K562 (cell line): Measurements from ENCODE around the gene WWP2. TPM values are rescaled to one million over a fixed set of nuclear protein-coding genes. Genes with fewer than 3 reads are reported as not detected.

ENCODE experiments used
- ATAC-seq: fragments of 200-7000 bp; cut with Tn5 transposase; 3 replicates; pipeline ENCODE4 v1.9.1; 2020; ENCODE audit warnings: moderate library complexity
- BruUV-seq: library from RNA; stranded (reverse); fragments of 400-500 nt; replicated peaks from 2 replicates; lab custom pipeline; 2021; lab: Mats Ljungman, UMichigan
- CTCF ChIA-PET: fragments of 300-600 bp; formaldehyde crosslinking; extraction: SDS; loops from one replicate; lab custom pipeline; 2021; ENCODE audit warnings: low intra/inter-chr PET ratio; lab: Yijun Ruan, JAX
- POLR2A ChIA-PET: fragments of 300-600, 350-650 bp; sonication (Branson Sonifier 250); formaldehyde crosslinking; extraction: SDS; loops from one replicate; lab custom pipeline; 2021; ENCODE audit warnings: antibody characterized with exemption, inconsistent platforms; lab: Yijun Ruan, JAX
- DNase-seq, 4 experiments: peaks; one replicate each; pipeline versions ENCODE4 v3.0.0 to v3.0.0-alpha.2; 2011 to 2018; ENCODE audit warnings: low spot score in 3 of 4, mixed read lengths in 3 of 4; ENCODE audit errors: extremely low read depth in 1 of 4
- FAIRE-seq: peaks from 2 replicates; lab custom pipeline; 2011; peaks lifted over from hg19 to GRCh38; lab: Jason Lieb, UNC
- H2AFZ ChIP-seq: 2 replicates; pipeline ENCODE4 v1.6.0; 2011; ENCODE audit warnings: low read depth, low read length, control low read depth, inconsistent platforms
- H3K27ac ChIP-seq: fragments of 200-600 bp; 3 replicates; pipeline ENCODE4 v1.8.0; 2011; ENCODE audit warnings: low read depth, mild to moderate bottlenecking, control low read depth, inconsistent platforms, low read length, moderate library complexity, mixed read lengths; ENCODE audit errors: extremely low read depth
- H3K27me3 ChIP-seq, 2 experiments: fragments of 300-600 bp in 1 of 2; 2 replicates in 1 of 2; 3 replicates in 1 of 2; pipeline versions ENCODE4 v1.6.0 to v1.8.0; 2011; ENCODE audit warnings: inconsistent platforms in 2 of 2, low read length in 2 of 2, mild to moderate bottlenecking in 1 of 2, mixed read lengths in 1 of 2, moderate library complexity in 1 of 2; ENCODE audit not compliant: control insufficient read depth in 2 of 2, insufficient read depth in 2 of 2
- H3K36me3 ChIP-seq: fragments of 300-600 bp; 3 replicates; pipeline ENCODE4 v1.8.0; 2011; ENCODE audit warnings: mild to moderate bottlenecking, low read length, inconsistent platforms; ENCODE audit not compliant: control insufficient read depth, insufficient read depth
- H3K4me1 ChIP-seq, 2 experiments: fragments of 200-600 bp in 1 of 2; replicated peaks in 1 of 2; 2 replicates in 1 of 2; 3 replicates in 1 of 2; pipeline versions ENCODE4 v1.5.1 to v1.8.0; 2011; ENCODE audit warnings: inconsistent platforms in 2 of 2, low read length in 2 of 2, mild to moderate bottlenecking in 1 of 2, mixed read lengths in 1 of 2, moderate library complexity in 1 of 2; ENCODE audit not compliant: control insufficient read depth in 2 of 2, insufficient read depth in 2 of 2
- H3K4me2 ChIP-seq: 2 replicates; pipeline ENCODE4 v1.6.1; 2011; ENCODE audit warnings: low read length, control low read depth, inconsistent platforms, mixed read lengths; ENCODE audit not compliant: insufficient read depth
- H3K4me3 ChIP-seq: fragments of 200-600 bp; sonication (generic), shearing (Covaris generic); 2 replicates; pipeline ENCODE4 v1.5.1; 2016; ENCODE audit warnings: control low read depth, inconsistent platforms
- H3K79me2 ChIP-seq: fragments of 200-600 bp; 3 replicates; pipeline ENCODE4 v1.8.0; 2011; ENCODE audit warnings: low read length, inconsistent platforms; ENCODE audit not compliant: control insufficient read depth, insufficient read depth
- H3K9ac ChIP-seq, 2 experiments: 2 replicates each; pipeline versions ENCODE4 v1.6.0 to v1.6.1; 2011; ENCODE audit warnings: low read depth in 2 of 2, low read length in 2 of 2, control low read depth in 1 of 2, inconsistent platforms in 1 of 2, mild to moderate bottlenecking in 1 of 2, mixed read lengths in 1 of 2; ENCODE audit not compliant: insufficient read depth in 1 of 2
- H3K9me1 ChIP-seq: one replicate; pipeline ENCODE4 v1.6.0; 2011; ENCODE audit warnings: inconsistent platforms, mild to moderate bottlenecking, low read length, moderate library complexity; ENCODE audit not compliant: control insufficient read depth, insufficient read depth
- H3K9me3 ChIP-seq: replicated peaks from 2 replicates; pipeline ENCODE4 v1.5.1; 2011; ENCODE audit warnings: low read depth, low read length, inconsistent platforms; ENCODE audit not compliant: control insufficient read depth, insufficient read depth
- H4K20me1 ChIP-seq: replicated peaks from 2 replicates; pipeline ENCODE4 v1.6.1; 2011; ENCODE audit warnings: low read length, inconsistent platforms, mixed read lengths; ENCODE audit not compliant: control insufficient read depth, insufficient read depth
- ARHGAP35 ChIP-seq: fragments of 450-650 bp; IDR thresholded peaks from 2 replicates; pipeline ENCODE4 v1.6.1; 2018; ENCODE audit not compliant: partially characterized antibody
- E2F3 ChIP-seq: fragments of 250-450 bp; sonication (Bioruptor Pico); IDR thresholded peaks from 2 replicates; pipeline ENCODE4 v1.4.0; 2020; ENCODE audit warnings: mild to moderate bottlenecking
- HNRNPH1 ChIP-seq: fragments of 200-400 bp; formaldehyde crosslinking; optimal IDR thresholded peaks from 2 replicates; pipeline ENCODE3; 2017; ENCODE audit warnings: low read depth, mild to moderate bottlenecking, low read length, moderate library complexity
- MEF2D ChIP-seq: conservative IDR thresholded peaks from 2 replicates; pipeline ENCODE4 v1.6.1; 2016; ENCODE audit warnings: low read depth, missing genetic modification characterization, missing compliant biosample characterization
- SIRT6 ChIP-seq: IDR thresholded peaks from one replicate; pipeline ENCODE4 v1.6.1; 2012; ENCODE audit warnings: low read depth, mild to moderate bottlenecking, control low read depth, inconsistent platforms, low read length, moderate library complexity
- TCF15 ChIP-seq: fragments of 250-450 bp; sonication (Bioruptor Pico); IDR thresholded peaks from 2 replicates; pipeline ENCODE4 v1.8.0; 2022; ENCODE audit warnings: moderate library complexity, mild to moderate bottlenecking, inconsistent platforms
- TFAP4 ChIP-seq: sonication (generic); formaldehyde crosslinking; IDR thresholded peaks from 2 replicates; pipeline ENCODE4 v1.8.0; 2022; ENCODE audit warnings: missing genetic modification reagents, mild to moderate bottlenecking, moderate library complexity, borderline replicate concordance
- ZBTB34 ChIP-seq: fragments of 250-450 bp; sonication (Bioruptor Pico); IDR thresholded peaks from 2 replicates; pipeline ENCODE4 v1.8.0; 2021; ENCODE audit warnings: mild to moderate bottlenecking, moderate library complexity
- WGBS: fragments of 100-300 bp; shearing (Covaris generic); methylation state at CpG from one replicate; pipeline ENCODE4 v1.1.6; 2016; ENCODE audit warnings: low coverage, mixed read lengths; ENCODE audit not compliant: insufficient coverage; ENCODE audit errors: missing lambda C conversion rate; 5-methylcytosine and 5-hydroxymethylcytosine counted together
- in situ Hi-C: fragments of 300-500 bp; cut with MboI; formaldehyde crosslinking; loops from 4 replicates; pipeline ENCODE4 v1.15.0; 2018; ENCODE audit warnings: inconsistent platforms, mixed read lengths
- intact Hi-C: fragments of 100-400 bp; cut with micrococcal nuclease; formaldehyde crosslinking; loops from 2 replicates; pipeline ENCODE4 v1.14.2; 2022
- polyA plus RNA-seq, 8 experiments: library from polyadenylated mRNA; depleted of rRNA in 4 of 8; stranded (reverse) in 5 of 8; unstranded in 3 of 8; fragments of >200 nt; fragmentation: Nextera tagmentation in 2 of 8; fragmentation: Illumina TruSeq in 1 of 8; extraction: Ambion mirVana in 2 of 8; extraction: Trizol in 1 of 8; gene quantifications; 2 replicates each; pipeline versions ENCODE4 v1.2.1 to v1.2.3, GENCODE V29; 2011 to 2014; ENCODE audit warnings: inconsistent platforms in 1 of 8, missing spikeins in 1 of 8
- total RNA-seq, 7 experiments: library from RNA; depleted of rRNA in 6 of 7; stranded (reverse); fragments of >200 nt in 6 of 7; fragmentation: Illumina TruSeq in 2 of 7; extraction: Trizol in 2 of 7; gene quantifications; 2 replicates each; pipeline versions ENCODE4 v1.2.1 to v1.2.3, GENCODE V29; 2011 to 2021; ENCODE audit warnings: low replicate concordance in 1 of 7
- TF ChIP-seq, protein P1 (sequence below), 3 experiments: fragments of 200-800 bp in 1 of 3; sonication (Bioruptor generic) in 1 of 3; sonication (generic) in 1 of 3; formaldehyde crosslinking in 1 of 3; IDR thresholded peaks; 2 replicates each; pipeline versions ENCODE4 v1.6.1 to v1.8.0; 2016 to 2022; ENCODE audit warnings: mild to moderate bottlenecking in 2 of 3, missing compliant biosample characterization in 2 of 3, missing genetic modification characterization in 2 of 3, missing genetic modification reagents in 1 of 3
- TF ChIP-seq, protein P2 (sequence below), 3 experiments: IDR thresholded peaks in 2 of 3; conservative IDR thresholded peaks in 1 of 3; 2 replicates each; pipeline ENCODE4 v1.5.1; 2011 to 2012; ENCODE audit warnings: low read length in 3 of 3, mild to moderate bottlenecking in 3 of 3, control low read depth in 2 of 3, improper control_type of control experiment in 1 of 3, inconsistent platforms in 1 of 3, low read depth in 1 of 3, mixed read lengths in 1 of 3, moderate library complexity in 1 of 3; ENCODE audit not compliant: insufficient read depth in 2 of 3

The WWP2 gene
- total and polyA plus RNA-seq, 9 of the 15 experiments (the other 6 are each of a cell fraction or from before 2014, with no cell fraction given): 1.9 to 34.4 (median 14.6) TPM

DNA sequence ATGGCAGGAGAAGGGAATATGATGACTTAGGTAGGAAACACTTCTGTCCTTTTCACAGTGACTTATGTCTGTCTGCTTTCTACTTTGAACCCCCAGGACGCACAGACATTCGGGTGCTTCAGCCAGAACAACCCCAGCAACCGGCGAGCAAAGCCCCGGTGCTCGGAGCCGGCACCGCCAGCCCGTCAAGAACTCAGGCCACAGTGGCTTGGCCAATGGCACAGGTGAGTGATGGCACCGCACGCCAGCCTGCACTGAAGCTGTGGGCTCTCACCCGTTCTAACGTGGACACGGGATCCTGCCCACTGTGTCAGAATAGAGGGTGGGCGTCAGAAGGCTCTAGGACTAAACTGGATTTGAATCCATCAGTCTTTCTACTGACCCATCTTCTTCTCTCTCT, 109.6 kb downstream of the WWP2 start:
- 88% methylated on average over 15 of the region's 15 CpGs for WGBS
- ATAC-seq (no peak), FAIRE-seq (no peak), DNase-seq (no peak)
- ChIA-PET CTCF (no interaction called here), POLR2A (interaction anchor here (0.6 kb wide), 1 partner anchor 45 kb away, joined by 4 read pairs; no protein-coding TSS in a partner anchor)
- Histone ChIP-seq H3K4me3 (no peak overlapping the region), H3K9me1 (no peaks in the 10 kb centered on the region), H3K79me2 (no peaks in the 10 kb centered on the region; the same call in 2 of the 3 replicates), H3K27me3 (no peaks in the 10 kb centered on the region), H3K9me3 (peaks cover 5% of the 10 kb centered on the region; the same call in 1 of the 2 replicates), H2AFZ (no peak overlapping the region), H3K4me2 (no peak overlapping the region), H3K9ac (peak overlapping the region in 1 of 2 experiments; percentile 12; a peak in 1 of 4 replicates), H3K27ac (no peak overlapping the region), H3K4me1 (peaks cover 0 to 3% of the 10 kb centered on the region in 2 experiments; a peak in 3 of 5 replicates), H4K20me1 (no peaks in the 10 kb centered on the region), H3K36me3 (peaks cover 13% of the 10 kb centered on the region; the same call in 2 of the 3 replicates)
- intact Hi-C loops: no loop called here
- BruUV-seq: no TSS peak
- TF ChIP-seq, protein P1, sequence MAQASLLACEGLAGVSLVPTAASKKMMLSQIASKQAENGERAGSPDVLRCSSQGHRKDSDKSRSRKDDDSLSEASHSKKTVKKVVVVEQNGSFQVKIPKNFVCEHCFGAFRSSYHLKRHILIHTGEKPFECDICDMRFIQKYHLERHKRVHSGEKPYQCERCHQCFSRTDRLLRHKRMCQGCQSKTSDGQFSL (CRISPR knock-in tag; IDR thresholded peaks at IDR 0.05): no peak
- TF ChIP-seq, protein P1 (tag; IDR thresholded peaks at IDR 0.05): no peak
- no peak for TF ChIP-seq ZBTB34 (CRISPR knock-in tag)
- TF ChIP-seq ARHGAP35: no peak
- TF ChIP-seq SIRT6: no peak
- TF ChIP-seq TFAP4 (CRISPR knock-in tag): no peak
- no peak for TF ChIP-seq MEF2D (tag)
- no peak for TF ChIP-seq TCF15 (CRISPR knock-in tag)
- no peak for TF ChIP-seq HNRNPH1
- TF ChIP-seq E2F3 (CRISPR knock-in tag): no peak
- TF ChIP-seq, protein P2, sequence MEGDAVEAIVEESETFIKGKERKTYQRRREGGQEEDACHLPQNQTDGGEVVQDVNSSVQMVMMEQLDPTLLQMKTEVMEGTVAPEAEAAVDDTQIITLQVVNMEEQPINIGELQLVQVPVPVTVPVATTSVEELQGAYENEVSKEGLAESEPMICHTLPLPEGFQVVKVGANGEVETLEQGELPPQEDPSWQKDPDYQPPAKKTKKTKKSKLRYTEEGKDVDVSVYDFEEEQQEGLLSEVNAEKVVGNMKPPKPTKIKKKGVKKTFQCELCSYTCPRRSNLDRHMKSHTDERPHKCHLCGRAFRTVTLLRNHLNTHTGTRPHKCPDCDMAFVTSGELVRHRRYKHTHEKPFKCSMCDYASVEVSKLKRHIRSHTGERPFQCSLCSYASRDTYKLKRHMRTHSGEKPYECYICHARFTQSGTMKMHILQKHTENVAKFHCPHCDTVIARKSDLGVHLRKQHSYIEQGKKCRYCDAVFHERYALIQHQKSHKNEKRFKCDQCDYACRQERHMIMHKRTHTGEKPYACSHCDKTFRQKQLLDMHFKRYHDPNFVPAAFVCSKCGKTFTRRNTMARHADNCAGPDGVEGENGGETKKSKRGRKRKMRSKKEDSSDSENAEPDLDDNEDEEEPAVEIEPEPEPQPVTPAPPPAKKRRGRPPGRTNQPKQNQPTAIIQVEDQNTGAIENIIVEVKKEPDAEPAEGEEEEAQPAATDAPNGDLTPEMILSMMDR (IDR thresholded peaks at IDR 0.05 in 2 of 3, conservative IDR thresholded peaks at IDR 0.05 in 1 of 3; ENCODE audit: insufficient read depth in 2 of 3, low read depth in 1 of 3, low read length in 3 of 3): no peak
- in situ Hi-C loops: no loop called here
